ENCODE results near the gene SGCD.

Gene SGCD

GRCh38 chr5:156532921-156533320, 206.0 kb downstream of the SGCD start:
- no peak overlapping the region for H3K4me3 Mint-ChIP-seq
- H3K4me1 Mint-ChIP-seq: no peaks in the 10 kb centered on the region
- ATAC-seq (ENCODE audit: low read depth): no peak
- H3K9me3 Mint-ChIP-seq: no peaks in the 10 kb centered on the region
- no peaks in the 10 kb centered on the region for H3K27me3 Mint-ChIP-seq
- DNase-seq (ENCODE audit: low spot score in 2 of 2): no peak
- no peak overlapping the region for H3K27ac Mint-ChIP-seq
- H3K36me3 Mint-ChIP-seq: no peaks in the 10 kb centered on the region

- H3K27ac Mint-ChIP-seq: no peak overlapping the region
- DNase-seq (ENCODE audit: low spot score in 2 of 2): no peak
- H3K9me3 Mint-ChIP-seq: no peaks in the 10 kb centered on the region
- no peak overlapping the region for H3K4me3 Mint-ChIP-seq
- ATAC-seq (ENCODE audit: low read depth): no peak
- no peaks in the 10 kb centered on the region for H3K4me1 Mint-ChIP-seq
- H3K36me3 Mint-ChIP-seq: no peaks in the 10 kb centered on the region
- H3K27me3 Mint-ChIP-seq: no peaks in the 10 kb centered on the region
Measured at GRCh38 chr5:156534085-156534484, 207.1 kb downstream of the SGCD start.

- DNase-seq (ENCODE audit: low spot score in 2 of 2): no peak
- H3K4me1 Mint-ChIP-seq: no peaks in the 10 kb centered on the region
- H3K27ac Mint-ChIP-seq: no peak overlapping the region
- no peak for ATAC-seq (ENCODE audit: low read depth)
- H3K4me3 Mint-ChIP-seq: no peak overlapping the region
- no peaks in the 10 kb centered on the region for H3K9me3 Mint-ChIP-seq
- H3K36me3 Mint-ChIP-seq: no peaks in the 10 kb centered on the region
- no peaks in the 10 kb centered on the region for H3K27me3 Mint-ChIP-seq
Measured at GRCh38 chr5:156534906-156535485, 208.0 kb downstream of the SGCD start.

GRCh38 chr5:156540491-156540890, 213.5 kb downstream of the SGCD start:
- ATAC-seq (ENCODE audit: low read depth): no peak
- H3K4me3 Mint-ChIP-seq: no peak overlapping the region
- H3K27ac Mint-ChIP-seq: no peak overlapping the region

GRCh38 chr5:156541582-156541981, 214.6 kb downstream of the SGCD start:
- no peak for DNase-seq (ENCODE audit: low spot score in 2 of 2)
- H3K4me3 Mint-ChIP-seq: no peak overlapping the region

More at GRCh38 chr5:156540491-156540890, 213.5 kb downstream of the SGCD start:
- Mint-ChIP-seq H3K9me3 (no peaks in the 10 kb centered on the region), H3K27me3 (peaks cover 4% of the 10 kb centered on the region), H3K4me1 (no peaks in the 10 kb centered on the region), H3K36me3 (no peaks in the 10 kb centered on the region)
- DNase-seq (ENCODE audit: low spot score in 2 of 2): no peak

GRCh38 chr5:156543348-156544145, 216.6 kb downstream of the SGCD start:
- Mint-ChIP-seq H3K27ac (no peak overlapping the region), H3K9me3 (no peaks in the 10 kb centered on the region), H3K27me3 (peaks cover 4% of the 10 kb centered on the region), H3K36me3 (no peaks in the 10 kb centered on the region), H3K4me3 (no peak overlapping the region), H3K4me1 (no peaks in the 10 kb centered on the region)
- ATAC-seq (ENCODE audit: low read depth): no peak
- no peak for DNase-seq (ENCODE audit: low spot score in 2 of 2)

More at GRCh38 chr5:156541582-156541981, 214.6 kb downstream of the SGCD start:
- no peak overlapping the region for H3K27ac Mint-ChIP-seq
- no peak for ATAC-seq (ENCODE audit: low read depth)
- peaks cover 4% of the 10 kb centered on the region for H3K27me3 Mint-ChIP-seq
- H3K36me3 Mint-ChIP-seq: no peaks in the 10 kb centered on the region
- no peaks in the 10 kb centered on the region for H3K4me1 Mint-ChIP-seq
- H3K9me3 Mint-ChIP-seq: no peaks in the 10 kb centered on the region

- H3K27me3 Mint-ChIP-seq: peaks cover 2% of the 10 kb centered on the region
- ATAC-seq (ENCODE audit: low read depth) (no peak), DNase-seq (ENCODE audit: low spot score in 2 of 2) (no peak)
- no peaks in the 10 kb centered on the region for H3K36me3 Mint-ChIP-seq
- no peaks in the 10 kb centered on the region for H3K9me3 Mint-ChIP-seq
- no peak overlapping the region for H3K4me3 Mint-ChIP-seq
- no peaks in the 10 kb centered on the region for H3K4me1 Mint-ChIP-seq
- no peak overlapping the region for H3K27ac Mint-ChIP-seq
Measured at GRCh38 chr5:156552855-156553358, 225.9 kb downstream of the SGCD start.

- Mint-ChIP-seq H3K4me1 (no peaks in the 10 kb centered on the region), H3K27me3 (peaks cover 2% of the 10 kb centered on the region), H3K27ac (no peak overlapping the region), H3K4me3 (no peak overlapping the region), H3K36me3 (no peaks in the 10 kb centered on the region), H3K9me3 (no peaks in the 10 kb centered on the region)
- ATAC-seq (ENCODE audit: low read depth) (no peak), DNase-seq (ENCODE audit: low spot score in 2 of 2) (no peak)
Measured at GRCh38 chr5:156556666-156557406, 229.9 kb downstream of the SGCD start.

GRCh38 chr5:156560002-156560401, 233.0 kb downstream of the SGCD start:
- H3K4me3 Mint-ChIP-seq: no peak overlapping the region
- ATAC-seq (ENCODE audit: low read depth) (no peak), DNase-seq (ENCODE audit: low spot score in 2 of 2) (no peak)
- H3K27ac Mint-ChIP-seq: no peak overlapping the region
- H3K36me3 Mint-ChIP-seq: no peaks in the 10 kb centered on the region
- no peaks in the 10 kb centered on the region for H3K9me3 Mint-ChIP-seq
- H3K27me3 Mint-ChIP-seq: peaks cover 2% of the 10 kb centered on the region
- H3K4me1 Mint-ChIP-seq: no peaks in the 10 kb centered on the region

GRCh38 chr5:156561651-156562050, 234.7 kb downstream of the SGCD start:
- Mint-ChIP-seq H3K4me3 (no peak overlapping the region), H3K27ac (no peak overlapping the region), H3K27me3 (no peaks in the 10 kb centered on the region), H3K36me3 (no peaks in the 10 kb centered on the region), H3K4me1 (no peaks in the 10 kb centered on the region), H3K9me3 (no peaks in the 10 kb centered on the region)
- no peak for ATAC-seq (ENCODE audit: low read depth)
- DNase-seq (ENCODE audit: low spot score in 2 of 2): no peak

- H3K27me3 Mint-ChIP-seq: peaks cover 2% of the 10 kb centered on the region
- H3K4me1 Mint-ChIP-seq: peaks cover 2% of the 10 kb centered on the region
- DNase-seq (ENCODE audit: low spot score in 2 of 2) (no peak), ATAC-seq (ENCODE audit: low read depth) (no peak)
- no peaks in the 10 kb centered on the region for H3K36me3 Mint-ChIP-seq
- no peak overlapping the region for H3K27ac Mint-ChIP-seq
- no peaks in the 10 kb centered on the region for H3K9me3 Mint-ChIP-seq
- H3K4me3 Mint-ChIP-seq: no peak overlapping the region
Measured at GRCh38 chr5:156570615-156571014, 243.7 kb downstream of the SGCD start.

GRCh38 chr5:156581725-156582124, 254.8 kb downstream of the SGCD start:
- H3K9me3 Mint-ChIP-seq: peaks cover 7% of the 10 kb centered on the region
- H3K27me3 Mint-ChIP-seq: peaks cover 7% of the 10 kb centered on the region
- H3K4me1 Mint-ChIP-seq: no peaks in the 10 kb centered on the region
- H3K36me3 Mint-ChIP-seq: peaks cover 1% of the 10 kb centered on the region
- ATAC-seq (ENCODE audit: low read depth) (no peak), DNase-seq (ENCODE audit: low spot score in 2 of 2) (no peak)
- no peak overlapping the region for H3K4me3 Mint-ChIP-seq
- H3K27ac Mint-ChIP-seq: no peak overlapping the region

GRCh38 chr5:156582193-156582598, 255.2 kb downstream of the SGCD start:
- H3K27me3 Mint-ChIP-seq: peaks cover 7% of the 10 kb centered on the region

GRCh38 chr5:156584871-156585270, 257.9 kb downstream of the SGCD start:
- H3K4me3 Mint-ChIP-seq: no peak overlapping the region
- H3K36me3 Mint-ChIP-seq: no peaks in the 10 kb centered on the region
- no peak for ATAC-seq (ENCODE audit: low read depth)
- H3K9me3 Mint-ChIP-seq: peaks cover 3% of the 10 kb centered on the region
- peaks cover 11% of the 10 kb centered on the region for H3K27me3 Mint-ChIP-seq
- H3K4me1 Mint-ChIP-seq: no peaks in the 10 kb centered on the region
- H3K27ac Mint-ChIP-seq: no peak overlapping the region
- DNase-seq (ENCODE audit: low spot score in 2 of 2): no peak

More at GRCh38 chr5:156582193-156582598, 255.2 kb downstream of the SGCD start:
- ATAC-seq (ENCODE audit: low read depth) (no peak), DNase-seq (ENCODE audit: low spot score in 2 of 2) (no peak)
- Mint-ChIP-seq H3K27ac (no peak overlapping the region), H3K36me3 (peaks cover under 1% of the 10 kb centered on the region), H3K9me3 (peaks cover 5% of the 10 kb centered on the region), H3K4me3 (no peak overlapping the region), H3K4me1 (no peaks in the 10 kb centered on the region)
